ENCODE measurements around the gene PMPCA.

Gene PMPCA

DNA sequence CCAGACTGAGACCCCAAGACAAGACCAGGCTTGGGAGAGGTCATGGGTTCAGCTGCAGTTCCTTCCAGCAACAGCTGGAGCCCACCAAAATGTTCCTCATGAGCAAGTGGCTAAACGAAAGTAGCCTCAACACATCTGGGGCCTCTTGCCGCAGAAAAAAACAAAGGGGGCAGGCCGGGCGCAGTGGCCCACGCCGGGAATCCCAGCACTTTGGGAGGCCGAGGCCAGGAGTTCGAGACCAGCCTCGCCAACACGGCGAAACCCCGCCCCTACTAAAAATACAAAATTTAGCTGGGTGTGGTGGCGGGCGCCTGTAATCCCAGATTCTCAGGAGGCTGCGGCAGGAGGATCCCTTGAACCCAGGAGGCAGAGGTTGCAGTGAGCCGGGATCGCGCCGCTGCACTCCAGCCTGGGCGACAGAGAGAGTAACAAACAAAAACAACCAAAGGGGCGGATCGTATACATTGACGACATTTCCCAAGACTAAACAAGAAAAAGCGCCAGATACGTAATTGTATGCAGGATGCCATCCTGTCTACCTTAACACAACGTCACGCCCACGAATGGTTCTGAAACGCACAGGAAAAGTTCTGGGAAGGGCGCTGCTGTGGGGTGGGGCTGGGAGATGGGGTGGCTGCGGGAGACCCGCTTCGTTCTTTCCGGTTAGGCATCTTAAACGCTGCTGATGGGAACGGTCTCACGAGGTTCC, 27.5 kb downstream of the PMPCA start:
- no peak for DNase-seq (ENCODE audit: low spot score)
- Histone ChIP-seq H3K4me3 (peak overlapping the region; percentile 99), H3K27ac (no peak overlapping the region)
- TF ChIP-seq, protein P1, sequence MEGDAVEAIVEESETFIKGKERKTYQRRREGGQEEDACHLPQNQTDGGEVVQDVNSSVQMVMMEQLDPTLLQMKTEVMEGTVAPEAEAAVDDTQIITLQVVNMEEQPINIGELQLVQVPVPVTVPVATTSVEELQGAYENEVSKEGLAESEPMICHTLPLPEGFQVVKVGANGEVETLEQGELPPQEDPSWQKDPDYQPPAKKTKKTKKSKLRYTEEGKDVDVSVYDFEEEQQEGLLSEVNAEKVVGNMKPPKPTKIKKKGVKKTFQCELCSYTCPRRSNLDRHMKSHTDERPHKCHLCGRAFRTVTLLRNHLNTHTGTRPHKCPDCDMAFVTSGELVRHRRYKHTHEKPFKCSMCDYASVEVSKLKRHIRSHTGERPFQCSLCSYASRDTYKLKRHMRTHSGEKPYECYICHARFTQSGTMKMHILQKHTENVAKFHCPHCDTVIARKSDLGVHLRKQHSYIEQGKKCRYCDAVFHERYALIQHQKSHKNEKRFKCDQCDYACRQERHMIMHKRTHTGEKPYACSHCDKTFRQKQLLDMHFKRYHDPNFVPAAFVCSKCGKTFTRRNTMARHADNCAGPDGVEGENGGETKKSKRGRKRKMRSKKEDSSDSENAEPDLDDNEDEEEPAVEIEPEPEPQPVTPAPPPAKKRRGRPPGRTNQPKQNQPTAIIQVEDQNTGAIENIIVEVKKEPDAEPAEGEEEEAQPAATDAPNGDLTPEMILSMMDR (IDR thresholded peaks at IDR 0.05) = no peak

DNA sequence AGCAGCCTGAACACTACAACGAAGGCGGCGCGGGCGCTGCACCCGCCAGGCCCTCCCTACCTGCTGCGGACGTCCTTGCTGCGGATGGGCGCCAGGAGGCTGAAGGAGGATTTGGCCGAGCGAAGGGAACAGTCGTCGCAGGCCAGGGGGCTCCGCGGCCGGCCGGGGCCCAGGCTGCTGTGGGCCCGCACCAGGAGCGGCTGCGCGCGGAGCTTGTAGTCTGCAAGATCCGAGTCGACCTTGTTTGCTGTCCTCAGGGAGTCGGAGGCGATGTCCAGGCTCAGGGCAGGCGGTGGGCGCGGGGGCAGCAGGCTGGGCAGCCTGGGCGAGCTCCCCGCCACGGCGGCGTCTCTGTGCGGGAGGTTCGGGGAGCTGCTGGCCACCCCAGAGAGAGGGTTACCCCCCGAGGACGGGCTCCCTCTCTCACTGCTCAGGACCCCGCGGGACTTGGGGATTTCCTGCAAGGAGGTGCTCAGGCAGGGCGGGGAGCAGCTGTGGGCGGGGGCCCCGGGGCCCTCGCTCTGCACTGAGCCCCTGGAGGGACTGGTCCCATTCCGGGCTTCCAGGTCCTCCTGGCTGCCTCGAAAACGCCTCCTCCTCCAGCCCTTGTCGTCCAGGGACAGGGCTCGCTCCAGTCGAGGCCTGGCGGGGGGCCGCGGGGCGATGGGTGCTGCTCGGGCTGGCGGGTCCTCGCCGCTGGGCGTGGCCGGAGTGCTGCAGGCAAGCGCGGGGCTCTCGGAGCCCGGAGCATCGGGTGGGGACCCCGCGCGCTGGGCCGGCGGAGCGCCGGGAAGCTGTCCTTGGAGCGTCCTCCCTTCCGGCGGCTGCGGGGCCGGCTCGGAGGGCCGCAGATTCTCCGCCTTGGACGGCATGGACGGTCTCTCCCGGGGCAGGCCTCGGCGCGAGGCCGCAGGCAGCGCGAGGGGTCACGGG, 28.4 kb downstream of the PMPCA start:
- peak; percentile 68 for DNase-seq (ENCODE audit: low spot score)
- TF ChIP-seq, protein P1 (IDR thresholded peaks at IDR 0.05) = no peak
- Histone ChIP-seq H3K27ac (peak overlapping the region; percentile 52 to 90), H3K4me3 (peak overlapping the region; percentile 99)

- DNase-seq (ENCODE audit: low spot score) = peak; percentile 77
- peak within 1 kb of the TSS; percentile 99 for H3K4me3 ChIP-seq
- H3K27ac ChIP-seq = peak within 1 kb of the TSS; percentile 52 to 90
- TF ChIP-seq, protein P1 (IDR thresholded peaks at IDR 0.05) = peak; percentile 72
These were observed 29.3 kb downstream of the PMPCA start, which contains the start of gene INPP5E for GRCh38 chr9:136439481-136440408. Gene INPP5E (minus strand): TSS chr9:136439845. CDS start chr9:136439419, 426 bp downstream.

GRCh38 chr9:136441191-136441680, 30.8 kb downstream of the PMPCA start:
- Histone ChIP-seq H3K4me3 (no peak overlapping the region), H3K27ac (no peak overlapping the region)
- DNase-seq (ENCODE audit: low spot score) = no peak
- TF ChIP-seq, protein P1 (IDR thresholded peaks at IDR 0.05) = no peak

DNA sequence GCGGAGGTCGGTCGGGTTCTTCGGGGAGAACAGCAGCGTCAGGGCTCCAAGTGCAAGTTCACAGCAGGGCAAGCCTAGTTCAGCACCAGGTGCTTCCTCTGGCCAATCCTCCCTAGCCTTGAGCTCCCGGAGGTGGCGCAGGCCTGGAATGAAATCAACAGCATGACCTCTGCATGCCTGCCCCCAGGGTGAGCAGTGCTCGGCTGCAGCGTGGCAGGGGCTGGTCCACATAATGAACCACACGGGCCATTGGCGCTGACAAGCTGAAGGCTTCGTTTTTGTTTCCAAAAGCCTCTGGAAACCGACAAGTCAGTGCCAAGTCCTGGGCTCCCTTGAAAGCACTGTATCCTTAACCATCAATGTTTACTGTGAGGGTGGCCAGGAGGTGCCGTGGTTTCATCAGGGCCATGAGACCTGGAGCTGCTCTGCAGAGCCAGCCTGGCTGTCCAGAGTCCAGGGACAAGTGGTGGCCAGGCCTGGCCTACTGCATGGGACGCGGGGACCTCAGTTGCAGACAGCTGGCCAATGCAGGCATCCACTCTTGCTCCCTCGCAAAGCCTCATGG, 31.3 kb downstream of the PMPCA start:
- Histone ChIP-seq H3K27ac (no peak overlapping the region), H3K4me3 (no peak overlapping the region)
- DNase-seq (ENCODE audit: low spot score) = no peak
- TF ChIP-seq, protein P1 (IDR thresholded peaks at IDR 0.05) = no peak

GRCh38 chr9:136442265-136442664, 31.8 kb downstream of the PMPCA start:
- H3K4me3 ChIP-seq = no peak overlapping the region
- no peak overlapping the region for H3K27ac ChIP-seq
- no peak for DNase-seq (ENCODE audit: low spot score)
- TF ChIP-seq, protein P1 (IDR thresholded peaks at IDR 0.05) = no peak
